Spleen (tissue), 7 donors: ENCODE measurements around the gene CRYGN.

Experiments used
- POLR2A ChIP-seq, 3 donors: fragments of 450-650 bp; IDR thresholded peaks; one replicate each; pipeline ENCODE4 v1.5.1; 2017; ENCODE audit warnings: antibody characterized with exemption in 3 of 3, mild to moderate bottlenecking in 1 of 3
- TF ChIP-seq, protein P1 (sequence below), 11 experiments: fragments of 200-600 bp in 7 of 11; fragments of 450-650 bp in 4 of 11; sonication (generic) in 4 of 11; IDR thresholded peaks in 8 of 11; conservative IDR thresholded peaks in 3 of 11; 1 replicate in 7 of 11; 2 replicates in 4 of 11; pipeline versions ENCODE4 v1.4.0 to v1.8.0; 2016 to 2021; ENCODE audit warnings: antibody characterized with exemption in 11 of 11, inconsistent platforms in 4 of 11, mild to moderate bottlenecking in 1 of 11
- donor health status: DM: no; HTN: no; CAD: no; lungs with moderate emphysema.
- donor health status: DM: no; HTN: no; CAD: no.
- donor health status: DM: no; HTN: no; CAD: no.

DNA sequence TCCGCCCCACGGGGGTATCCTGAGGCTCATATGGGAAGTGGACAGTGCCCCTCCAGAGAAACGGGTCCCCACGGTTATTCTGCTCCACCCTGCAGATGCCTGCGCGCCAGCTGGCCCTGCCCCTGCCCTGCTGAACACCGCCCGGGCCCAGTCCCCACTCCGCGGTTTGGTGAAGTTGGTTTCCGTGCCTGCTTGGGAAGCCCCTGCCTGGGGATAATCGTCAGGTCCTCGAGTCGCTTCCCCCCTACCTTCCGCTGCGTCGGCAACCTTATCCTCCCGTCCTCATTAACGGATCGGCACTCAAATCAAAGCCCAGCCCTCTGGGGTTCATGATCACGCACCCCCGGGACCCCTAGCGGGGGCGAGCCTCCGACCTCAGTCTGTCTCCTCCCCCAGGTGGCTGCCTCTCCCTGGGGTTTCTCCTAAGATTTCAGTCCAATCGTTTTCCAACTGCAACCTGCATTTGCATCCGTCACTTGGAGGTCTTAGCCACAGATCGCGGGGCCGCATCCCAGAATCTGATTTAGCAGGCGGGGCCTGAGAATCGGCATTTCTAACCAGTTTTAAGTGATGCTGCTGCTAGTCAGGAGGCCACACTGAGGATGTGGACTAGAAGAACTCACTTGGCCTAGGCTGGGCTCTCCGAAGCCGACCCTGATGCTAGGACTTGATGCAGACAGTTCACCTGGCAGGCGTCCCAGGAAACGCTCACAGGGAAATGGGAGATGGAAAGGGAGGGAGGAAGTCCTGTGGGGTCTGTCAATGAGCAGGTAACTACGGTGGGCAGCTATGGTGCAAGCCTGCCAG is 57.7 kb downstream of the CRYGN start:
- TF ChIP-seq POLR2A (IDR thresholded peaks at IDR 0.05): no peak
- TF ChIP-seq, protein P1, sequence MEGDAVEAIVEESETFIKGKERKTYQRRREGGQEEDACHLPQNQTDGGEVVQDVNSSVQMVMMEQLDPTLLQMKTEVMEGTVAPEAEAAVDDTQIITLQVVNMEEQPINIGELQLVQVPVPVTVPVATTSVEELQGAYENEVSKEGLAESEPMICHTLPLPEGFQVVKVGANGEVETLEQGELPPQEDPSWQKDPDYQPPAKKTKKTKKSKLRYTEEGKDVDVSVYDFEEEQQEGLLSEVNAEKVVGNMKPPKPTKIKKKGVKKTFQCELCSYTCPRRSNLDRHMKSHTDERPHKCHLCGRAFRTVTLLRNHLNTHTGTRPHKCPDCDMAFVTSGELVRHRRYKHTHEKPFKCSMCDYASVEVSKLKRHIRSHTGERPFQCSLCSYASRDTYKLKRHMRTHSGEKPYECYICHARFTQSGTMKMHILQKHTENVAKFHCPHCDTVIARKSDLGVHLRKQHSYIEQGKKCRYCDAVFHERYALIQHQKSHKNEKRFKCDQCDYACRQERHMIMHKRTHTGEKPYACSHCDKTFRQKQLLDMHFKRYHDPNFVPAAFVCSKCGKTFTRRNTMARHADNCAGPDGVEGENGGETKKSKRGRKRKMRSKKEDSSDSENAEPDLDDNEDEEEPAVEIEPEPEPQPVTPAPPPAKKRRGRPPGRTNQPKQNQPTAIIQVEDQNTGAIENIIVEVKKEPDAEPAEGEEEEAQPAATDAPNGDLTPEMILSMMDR (IDR thresholded peaks at IDR 0.05 in 8 of 11, conservative IDR thresholded peaks at IDR 0.05 in 3 of 11): no peak
